CD14-positive monocyte (primary cell): Measurements from ENCODE around the gene SLAMF9. TPM values are rescaled to one million over a fixed set of nuclear protein-coding genes. Genes with fewer than 3 reads are reported as not detected.

Experiments used
- DNase-seq, 3 donors: peaks; one replicate each; pipeline ENCODE4 v3.0.0-alpha.2; 2011 to 2022
- H2AFZ ChIP-seq: 2 replicates; pipeline ENCODE4 v1.6.0; 2012; ENCODE audit warnings: mild to moderate bottlenecking, low read depth, low read length, inconsistent platforms; ENCODE audit not compliant: insufficient read depth, poor library complexity, severe bottlenecking
- H3K27ac ChIP-seq, 2 donors: 1 replicate in 1 of 2; 2 replicates in 1 of 2; pipeline ENCODE4 v1.5.1; 2012 to 2013; ENCODE audit warnings: low read length in 2 of 2, control low read depth in 1 of 2, inconsistent platforms in 1 of 2, low read depth in 1 of 2, mild to moderate bottlenecking in 1 of 2
- H3K27me3 ChIP-seq, 2 donors: one replicate each; pipeline versions ENCODE4 v1.6.0 to v1.6.1; 2011 to 2013; ENCODE audit warnings: low read length in 2 of 2; ENCODE audit not compliant: control insufficient read depth in 2 of 2, insufficient read depth in 2 of 2
- H3K36me3 ChIP-seq, 2 donors: replicated peaks in 1 of 2; 1 replicate in 1 of 2; 2 replicates in 1 of 2; pipeline versions ENCODE4 v1.5.1 to v1.6.1; 2012 to 2013; ENCODE audit warnings: low read length in 2 of 2, control low read depth in 1 of 2, inconsistent platforms in 1 of 2, mild to moderate bottlenecking in 1 of 2; ENCODE audit not compliant: insufficient read depth in 2 of 2, control insufficient read depth in 1 of 2
- H3K4me1 ChIP-seq, 2 donors: 1 replicate in 1 of 2; 2 replicates in 1 of 2; pipeline versions ENCODE4 v1.5.1 to v1.6.1; 2012 to 2013; ENCODE audit warnings: low read length in 2 of 2, control low read depth in 1 of 2, inconsistent platforms in 1 of 2, mild to moderate bottlenecking in 1 of 2, moderate library complexity in 1 of 2; ENCODE audit not compliant: insufficient read depth in 2 of 2, control insufficient read depth in 1 of 2
- H3K4me2 ChIP-seq: replicated peaks from 2 replicates; pipeline ENCODE3; 2012; ENCODE audit warnings: low read length, moderate library complexity, mild to moderate bottlenecking; ENCODE audit not compliant: poor library complexity, severe bottlenecking; ENCODE audit errors: extremely low read depth
- H3K4me3 ChIP-seq, 3 experiments: fragments of 200-600 bp in 1 of 3; sonication (generic) in 1 of 3; replicated peaks in 1 of 3; 1 replicate in 2 of 3; 2 replicates in 1 of 3; pipeline ENCODE4 v1.5.1; 2011 to 2013; ENCODE audit warnings: low read length in 3 of 3, mild to moderate bottlenecking in 3 of 3, control low read depth in 2 of 3, low read depth in 2 of 3, inconsistent platforms in 1 of 3, moderate library complexity in 1 of 3
- H3K79me2 ChIP-seq: 2 replicates; pipeline ENCODE4 v1.6.0; 2012; ENCODE audit warnings: mild to moderate bottlenecking, control low read depth, inconsistent platforms, low read length, moderate library complexity; ENCODE audit not compliant: insufficient read depth
- H3K9ac ChIP-seq: 2 replicates; pipeline ENCODE4 v1.6.0; 2017; ENCODE audit warnings: low read length, mild to moderate bottlenecking; ENCODE audit not compliant: insufficient read depth, poor library complexity, severe bottlenecking
- H3K9me3 ChIP-seq, 2 donors: replicated peaks in 1 of 2; 1 replicate in 1 of 2; 2 replicates in 1 of 2; pipeline versions ENCODE4 v1.5.1 to v1.6.1; 2012 to 2013; ENCODE audit warnings: low read length in 2 of 2, control low read depth in 1 of 2; ENCODE audit not compliant: control insufficient read depth in 1 of 2, insufficient read depth in 1 of 2
- H4K20me1 ChIP-seq: 2 replicates; pipeline ENCODE4 v1.6.0; 2012; ENCODE audit warnings: mild to moderate bottlenecking, low read length, control low read depth, moderate library complexity; ENCODE audit not compliant: insufficient read depth
- H3K27ac Mint-ChIP-seq, 7 donors: one replicate each; pipeline ENCODE4 v1.8.0; 2020; ENCODE audit warnings: mild to moderate bottlenecking in 7 of 7, mixed read lengths in 7 of 7, moderate library complexity in 6 of 7, inconsistent platforms in 2 of 7
- H3K27me3 Mint-ChIP-seq, 3 donors: one replicate each; pipeline ENCODE4 v1.8.0; 2021 to 2022; ENCODE audit warnings: low read depth in 3 of 3, mild to moderate bottlenecking in 3 of 3, mixed read lengths in 3 of 3, moderate library complexity in 3 of 3, inconsistent platforms in 1 of 3
- H3K36me3 Mint-ChIP-seq, 2 donors: one replicate each; pipeline ENCODE4 v1.8.0; 2020; ENCODE audit warnings: mixed read lengths in 2 of 2, inconsistent platforms in 1 of 2, mild to moderate bottlenecking in 1 of 2
- H3K4me1 Mint-ChIP-seq: one replicate; pipeline ENCODE4 v1.8.0; 2020; ENCODE audit warnings: mild to moderate bottlenecking, mixed read lengths
- H3K4me3 Mint-ChIP-seq, 2 donors: one replicate each; pipeline ENCODE4 v1.8.0; 2020; ENCODE audit warnings: mild to moderate bottlenecking in 2 of 2, mixed read lengths in 2 of 2, moderate library complexity in 1 of 2
- H3K9me3 Mint-ChIP-seq, 7 donors: one replicate each; pipeline ENCODE4 v1.8.0; 2020 to 2022; ENCODE audit warnings: mixed read lengths in 7 of 7, mild to moderate bottlenecking in 6 of 7, moderate library complexity in 6 of 7, inconsistent platforms in 2 of 7
- WGBS: methylation state at CpG from one replicate; pipeline ENCODE4 v1.1.5; 2013; ENCODE audit warnings: missing lambda C conversion rate; ENCODE audit not compliant: insufficient coverage; 5-methylcytosine and 5-hydroxymethylcytosine counted together
- intact Hi-C, 2 donors: fragments of 100-400 bp; cut with micrococcal nuclease; formaldehyde crosslinking; loops; one replicate each; pipeline versions ENCODE4 v1.15.0 to v1.15.1; 2023
- polyA plus RNA-seq, 3 donors: library from polyadenylated mRNA; depleted of rRNA in 1 of 3; unstranded in 2 of 3; stranded (reverse) in 1 of 3; fragments of 300-500 nt in 2 of 3; fragments of >200 nt in 1 of 3; fragmentation: Illumina TruSeq in 2 of 3; gene quantifications; 1 replicate in 2 of 3; 2 replicates in 1 of 3; pipeline ENCODE4 v1.2.3, GENCODE V29; 2012 to 2021
- TF ChIP-seq, protein P1 (sequence below): fragments of 200-600 bp; IDR thresholded peaks from one replicate; pipeline ENCODE4 v1.8.0; 2022; ENCODE audit warnings: antibody characterized with exemption, mild to moderate bottlenecking

The SLAMF9 gene
- polyA plus RNA-seq, 3 donors: 0.17 TPM; not detected in 2

DNA sequence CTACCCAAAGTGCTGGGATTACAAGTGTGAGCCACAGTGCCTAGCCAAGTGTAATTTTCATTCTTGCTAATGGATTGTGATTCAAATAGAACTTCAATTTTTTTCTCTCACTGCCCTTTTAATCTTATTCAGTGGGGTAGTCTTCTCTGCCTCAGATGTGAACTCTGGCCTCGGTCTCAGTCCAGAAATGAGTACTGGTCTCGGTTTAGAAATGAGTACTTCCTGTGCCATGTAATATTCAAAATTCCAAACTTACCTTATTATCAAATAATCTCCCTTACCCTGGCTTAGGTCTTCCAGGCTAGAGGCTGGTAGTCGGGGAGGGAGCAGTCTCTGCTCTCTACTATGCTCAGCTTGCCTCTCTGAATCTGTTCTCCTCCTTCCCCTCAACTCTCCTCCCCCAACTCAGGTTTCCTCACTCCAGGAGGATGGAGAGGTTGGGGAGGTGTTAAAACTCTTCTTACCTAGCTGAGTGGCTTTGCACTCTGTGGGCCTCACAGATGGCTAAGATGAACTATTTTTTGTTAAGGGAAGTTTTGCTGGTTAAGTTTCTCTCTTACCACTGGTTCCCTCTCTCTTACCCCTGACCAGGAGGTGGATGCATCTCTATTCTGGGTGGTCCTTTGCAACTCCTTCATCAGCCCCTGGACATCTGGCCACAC lies 4.8 kb upstream of the SLAMF9 start:
- no peaks in the 10 kb centered on the region for H3K36me3 Mint-ChIP-seq
- Histone ChIP-seq H3K27ac (no peak overlapping the region), H3K9me3 (no peaks in the 10 kb centered on the region), H3K9ac (no peak overlapping the region), H3K36me3 (no peaks in the 10 kb centered on the region), H3K4me1 (peaks cover 7 to 8% of the 10 kb centered on the region in 2 donors), H3K27me3 (no peaks in the 10 kb centered on the region), H2AFZ (no peak overlapping the region), H3K4me3 (no peak overlapping the region), H3K4me2 (no peak overlapping the region), H3K79me2 (no peaks in the 10 kb centered on the region), H4K20me1 (no peaks in the 10 kb centered on the region)
- no peak overlapping the region for H3K27ac Mint-ChIP-seq
- no peak for DNase-seq
- no peaks in the 10 kb centered on the region for H3K9me3 Mint-ChIP-seq
- WGBS: 100% methylated on average over 1 of the region's 3 CpGs
- intact Hi-C loops: no loop called here
- peaks cover 7% of the 10 kb centered on the region for H3K4me1 Mint-ChIP-seq
- H3K27me3 Mint-ChIP-seq: peaks cover 1 to 14% (median 2%) of the 10 kb centered on the region in 3 donors
- TF ChIP-seq, protein P1, sequence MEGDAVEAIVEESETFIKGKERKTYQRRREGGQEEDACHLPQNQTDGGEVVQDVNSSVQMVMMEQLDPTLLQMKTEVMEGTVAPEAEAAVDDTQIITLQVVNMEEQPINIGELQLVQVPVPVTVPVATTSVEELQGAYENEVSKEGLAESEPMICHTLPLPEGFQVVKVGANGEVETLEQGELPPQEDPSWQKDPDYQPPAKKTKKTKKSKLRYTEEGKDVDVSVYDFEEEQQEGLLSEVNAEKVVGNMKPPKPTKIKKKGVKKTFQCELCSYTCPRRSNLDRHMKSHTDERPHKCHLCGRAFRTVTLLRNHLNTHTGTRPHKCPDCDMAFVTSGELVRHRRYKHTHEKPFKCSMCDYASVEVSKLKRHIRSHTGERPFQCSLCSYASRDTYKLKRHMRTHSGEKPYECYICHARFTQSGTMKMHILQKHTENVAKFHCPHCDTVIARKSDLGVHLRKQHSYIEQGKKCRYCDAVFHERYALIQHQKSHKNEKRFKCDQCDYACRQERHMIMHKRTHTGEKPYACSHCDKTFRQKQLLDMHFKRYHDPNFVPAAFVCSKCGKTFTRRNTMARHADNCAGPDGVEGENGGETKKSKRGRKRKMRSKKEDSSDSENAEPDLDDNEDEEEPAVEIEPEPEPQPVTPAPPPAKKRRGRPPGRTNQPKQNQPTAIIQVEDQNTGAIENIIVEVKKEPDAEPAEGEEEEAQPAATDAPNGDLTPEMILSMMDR: no peak
- no peak overlapping the region for H3K4me3 Mint-ChIP-seq

DNA sequence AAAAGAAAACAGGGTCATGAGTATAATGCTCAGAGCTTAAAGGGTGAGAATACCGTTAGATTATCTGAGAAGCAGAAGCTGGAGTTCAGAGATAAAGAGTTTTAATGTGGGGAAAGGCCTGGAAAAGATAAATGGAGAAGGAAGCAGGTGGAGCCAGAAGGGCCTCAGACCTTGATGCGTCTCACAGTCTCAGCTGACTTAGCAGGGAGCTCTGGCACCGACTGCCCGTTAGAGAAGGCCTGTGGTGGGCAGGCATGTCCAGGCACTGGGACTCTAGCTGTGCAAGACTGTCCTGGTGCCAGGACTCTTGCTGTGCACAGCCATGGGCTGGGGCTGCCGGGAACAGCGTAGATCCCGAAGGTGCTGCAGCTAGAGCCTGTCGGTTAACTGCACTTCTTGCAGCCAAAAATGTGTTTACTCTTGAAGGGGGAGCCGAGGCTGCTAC lies 3.8 kb upstream of the SLAMF9 start:
- H3K4me2 ChIP-seq: no peak overlapping the region
- no peak for DNase-seq
- peak overlapping the region in 1 of 2 donors; percentile 29 for H3K4me3 Mint-ChIP-seq

More for the DNA sequence above, 3.8 kb upstream of the SLAMF9 start:
- no peaks in the 10 kb centered on the region for H4K20me1 ChIP-seq
- H3K4me3 ChIP-seq: no peak overlapping the region
- H3K79me2 ChIP-seq: no peaks in the 10 kb centered on the region
- H3K27me3 Mint-ChIP-seq: peaks cover 2 to 11% (median 4%) of the 10 kb centered on the region in 3 donors
- H3K27ac Mint-ChIP-seq: no peak overlapping the region
- no peak overlapping the region for H3K9ac ChIP-seq
- no peak overlapping the region for H3K27ac ChIP-seq
- H3K36me3 ChIP-seq: no peaks in the 10 kb centered on the region
- H3K36me3 Mint-ChIP-seq: no peaks in the 10 kb centered on the region
- no peaks in the 10 kb centered on the region for H3K27me3 ChIP-seq
- 73% methylated on average over 8 of the region's 9 CpGs for WGBS
- peaks cover 17% of the 10 kb centered on the region for H3K4me1 Mint-ChIP-seq
- intact Hi-C loops: no loop called here
- H3K9me3 Mint-ChIP-seq: no peaks in the 10 kb centered on the region
- no peaks in the 10 kb centered on the region for H3K9me3 ChIP-seq
- TF ChIP-seq, protein P1: no peak
- no peak overlapping the region for H2AFZ ChIP-seq
- peaks cover 14 to 16% of the 10 kb centered on the region in 2 donors for H3K4me1 ChIP-seq
